A673 (cell line): Measurements from ENCODE around the gene SCN4A.
"Not testable (repeated sequence)": the region's sequence is repeated elsewhere in the genome, so short reads cannot be mapped to it uniquely, and the experiment has no call there.

ENCODE experiments used
- EZH2 ChIP-seq: fragments of 200-600 bp; sonication (generic); IDR thresholded peaks from 2 replicates; pipeline ENCODE4 v1.6.1; 2017; ENCODE audit warnings: borderline replicate concordance, low read depth, mild to moderate bottlenecking, mixed read lengths, antibody characterized with exemption, low read length; ENCODE audit not compliant: poor library complexity, severe bottlenecking
- TF ChIP-seq, protein P1 (sequence below): fragments of 300-800, 200-600 bp; sonication (generic); conservative IDR thresholded peaks from 2 replicates; pipeline ENCODE4 v1.5.1; 2017; ENCODE audit warnings: low read depth, mild to moderate bottlenecking, antibody characterized with exemption, low read length, moderate library complexity, mixed read lengths

- TF ChIP-seq, protein P1, sequence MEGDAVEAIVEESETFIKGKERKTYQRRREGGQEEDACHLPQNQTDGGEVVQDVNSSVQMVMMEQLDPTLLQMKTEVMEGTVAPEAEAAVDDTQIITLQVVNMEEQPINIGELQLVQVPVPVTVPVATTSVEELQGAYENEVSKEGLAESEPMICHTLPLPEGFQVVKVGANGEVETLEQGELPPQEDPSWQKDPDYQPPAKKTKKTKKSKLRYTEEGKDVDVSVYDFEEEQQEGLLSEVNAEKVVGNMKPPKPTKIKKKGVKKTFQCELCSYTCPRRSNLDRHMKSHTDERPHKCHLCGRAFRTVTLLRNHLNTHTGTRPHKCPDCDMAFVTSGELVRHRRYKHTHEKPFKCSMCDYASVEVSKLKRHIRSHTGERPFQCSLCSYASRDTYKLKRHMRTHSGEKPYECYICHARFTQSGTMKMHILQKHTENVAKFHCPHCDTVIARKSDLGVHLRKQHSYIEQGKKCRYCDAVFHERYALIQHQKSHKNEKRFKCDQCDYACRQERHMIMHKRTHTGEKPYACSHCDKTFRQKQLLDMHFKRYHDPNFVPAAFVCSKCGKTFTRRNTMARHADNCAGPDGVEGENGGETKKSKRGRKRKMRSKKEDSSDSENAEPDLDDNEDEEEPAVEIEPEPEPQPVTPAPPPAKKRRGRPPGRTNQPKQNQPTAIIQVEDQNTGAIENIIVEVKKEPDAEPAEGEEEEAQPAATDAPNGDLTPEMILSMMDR, result not testable (repeated sequence)
- not testable (repeated sequence) for TF ChIP-seq EZH2
Observed at GRCh38 chr17:63904796-63905195, 67.9 kb downstream of the SCN4A start.
